Stomach (tissue), 4 donors: Measurements from ENCODE around the gene NXPE4.

Source experiments
- EP300 ChIP-seq: sonication (generic); formaldehyde crosslinking; IDR thresholded peaks from one replicate; pipeline ENCODE4 v1.6.1; 2017; ENCODE audit warnings: antibody characterized with exemption
- POLR2A ChIP-seq, 4 donors: fragments of 450-650 bp; IDR thresholded peaks; one replicate each; pipeline ENCODE4 v1.6.1; 2016; ENCODE audit warnings: antibody characterized with exemption in 4 of 4, control low read depth in 2 of 4, mild to moderate bottlenecking in 1 of 4, moderate library complexity in 1 of 4
- POLR2AphosphoS5 ChIP-seq, 3 donors: sonication (generic); formaldehyde crosslinking; IDR thresholded peaks; one replicate each; pipeline ENCODE4 v1.6.1; 2016; ENCODE audit warnings: antibody characterized with exemption in 3 of 3
- TF ChIP-seq, protein P1 (sequence below), 7 experiments: fragments of 450-650 bp in 4 of 7; fragments of 200-600 bp in 3 of 7; sonication (generic) in 3 of 7; IDR thresholded peaks; one replicate each; pipeline ENCODE4 v1.5.1; 2016 to 2019; ENCODE audit warnings: antibody characterized with exemption in 7 of 7, control low read depth in 2 of 7, mild to moderate bottlenecking in 1 of 7

DNA sequence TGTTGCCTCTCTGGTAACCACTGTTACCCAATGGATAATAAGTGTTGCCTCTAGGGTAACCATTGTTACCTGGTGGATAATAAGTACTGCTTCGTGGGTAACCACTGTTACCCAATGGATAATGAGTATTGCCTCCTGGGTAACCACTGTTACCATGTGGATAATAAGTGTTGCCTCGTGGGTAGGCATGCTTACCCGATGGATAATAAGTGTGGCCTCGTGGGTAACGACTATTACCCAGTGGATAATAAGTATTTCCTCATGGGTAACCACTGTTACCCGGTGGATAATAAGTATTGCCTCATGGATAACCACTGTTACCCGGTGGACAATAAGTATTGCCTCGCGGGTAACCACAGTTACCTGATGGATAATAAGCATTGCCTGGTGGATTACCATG, 13.8 kb upstream of the NXPE4 start:
- TF ChIP-seq, protein P1, sequence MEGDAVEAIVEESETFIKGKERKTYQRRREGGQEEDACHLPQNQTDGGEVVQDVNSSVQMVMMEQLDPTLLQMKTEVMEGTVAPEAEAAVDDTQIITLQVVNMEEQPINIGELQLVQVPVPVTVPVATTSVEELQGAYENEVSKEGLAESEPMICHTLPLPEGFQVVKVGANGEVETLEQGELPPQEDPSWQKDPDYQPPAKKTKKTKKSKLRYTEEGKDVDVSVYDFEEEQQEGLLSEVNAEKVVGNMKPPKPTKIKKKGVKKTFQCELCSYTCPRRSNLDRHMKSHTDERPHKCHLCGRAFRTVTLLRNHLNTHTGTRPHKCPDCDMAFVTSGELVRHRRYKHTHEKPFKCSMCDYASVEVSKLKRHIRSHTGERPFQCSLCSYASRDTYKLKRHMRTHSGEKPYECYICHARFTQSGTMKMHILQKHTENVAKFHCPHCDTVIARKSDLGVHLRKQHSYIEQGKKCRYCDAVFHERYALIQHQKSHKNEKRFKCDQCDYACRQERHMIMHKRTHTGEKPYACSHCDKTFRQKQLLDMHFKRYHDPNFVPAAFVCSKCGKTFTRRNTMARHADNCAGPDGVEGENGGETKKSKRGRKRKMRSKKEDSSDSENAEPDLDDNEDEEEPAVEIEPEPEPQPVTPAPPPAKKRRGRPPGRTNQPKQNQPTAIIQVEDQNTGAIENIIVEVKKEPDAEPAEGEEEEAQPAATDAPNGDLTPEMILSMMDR (IDR thresholded peaks at IDR 0.05), result no peak
- TF ChIP-seq EP300, result no peak
- TF ChIP-seq POLR2A (IDR thresholded peaks at IDR 0.05), result no peak
- TF ChIP-seq POLR2AphosphoS5 (IDR thresholded peaks at IDR 0.05), result no peak
